ENCODE measurements around the gene FAAP100.

- TF ChIP-seq CTCF (IDR thresholded peaks at IDR 0.05) (no peak), POLR2A (IDR thresholded peaks at IDR 0.05) (no peak)
Measured at GRCh38 chr17:81593105-81593871, 41.1 kb upstream of the FAAP100 start.
